Posterior cingulate gyrus (tissue), 11 donors: Measurements from ENCODE around the gene LDLRAD4.
"Not testable (repeated sequence)": the region's sequence is repeated elsewhere in the genome, so short reads cannot be mapped to it uniquely, and the experiment has no call there.

Source experiments
- DNase-seq, 10 donors: peaks; one replicate each; pipeline versions ENCODE4 v3.0.0 to v3.0.0-alpha.2; 2020 to 2021; ENCODE audit warnings: mixed read lengths in 3 of 10
- intact Hi-C: fragments of 100-400 bp; cut with DNase I; formaldehyde crosslinking; loops from one replicate; pipeline ENCODE4 v1.15.1; 2023

LDLRAD4 gene

DNA sequence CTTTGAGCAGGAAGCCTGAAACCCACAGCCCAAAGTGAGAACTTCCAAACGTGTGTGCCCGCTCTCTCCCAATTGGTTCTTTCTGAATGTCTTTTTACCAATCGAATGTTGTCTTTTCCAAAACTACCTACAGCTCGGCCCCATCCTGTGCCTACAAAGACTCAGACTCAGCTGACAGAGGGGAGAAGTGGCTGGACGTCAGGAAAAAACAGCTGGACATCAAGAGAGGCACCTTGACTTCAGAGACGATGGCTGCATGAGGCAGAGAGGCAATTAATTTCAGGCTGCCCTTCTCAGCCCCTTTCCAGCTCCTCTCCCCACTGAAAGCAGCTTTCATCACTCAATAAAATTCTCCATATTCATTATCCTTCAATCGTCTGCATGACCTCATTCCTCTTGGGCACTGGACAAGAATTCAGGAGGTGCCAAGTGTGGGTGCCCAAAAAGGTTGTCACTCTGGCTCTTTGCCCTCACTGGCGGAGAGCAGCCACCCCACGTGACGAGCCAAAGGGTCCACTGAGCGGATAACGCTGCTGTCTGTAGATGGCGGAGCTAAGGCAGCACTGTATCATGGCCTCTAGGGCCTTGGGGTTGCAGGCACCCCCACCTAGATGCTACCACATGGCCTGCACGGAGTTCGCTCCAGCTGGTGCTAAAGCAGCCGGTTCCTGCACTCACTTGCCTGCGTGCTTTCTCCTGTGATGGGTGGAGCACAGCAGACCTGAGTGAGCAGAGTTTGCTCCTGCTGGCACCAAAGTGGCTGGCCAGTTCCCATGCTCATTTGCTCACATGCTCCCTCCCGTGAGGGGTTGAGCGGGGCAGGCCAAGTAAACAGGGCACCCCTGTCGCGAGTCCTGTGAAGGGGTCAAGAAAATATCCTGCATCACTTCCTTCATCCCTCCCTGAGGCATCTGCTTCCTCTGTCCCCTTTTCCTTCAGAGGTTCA, 469.9 kb downstream of the LDLRAD4 start:
- DNase-seq, result peak in 3 of 10 donors; percentile 11 to 67 (median 49)
- intact Hi-C loops, result no loop called here

DNA sequence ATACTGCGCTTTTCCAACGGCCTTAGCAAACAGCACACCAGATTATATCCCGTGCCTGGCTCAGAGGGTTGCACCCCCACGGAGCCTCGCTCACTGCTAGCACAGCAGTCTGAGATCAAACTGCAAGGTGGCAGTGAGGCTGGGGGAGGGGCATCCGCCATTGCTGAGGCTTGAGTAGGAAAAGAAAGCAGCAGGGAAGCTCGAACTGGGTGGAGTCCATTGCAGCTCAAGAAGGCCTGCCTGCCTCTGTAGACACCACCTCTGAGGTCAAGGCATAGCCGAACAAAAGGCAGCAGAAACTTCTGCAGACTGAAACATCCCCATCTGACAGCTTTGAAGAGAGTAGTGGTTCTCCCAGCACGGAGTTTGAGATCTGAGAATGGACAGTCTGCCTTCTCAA, 471.5 kb downstream of the LDLRAD4 start:
- DNase-seq, intact Hi-C loops: not testable (repeated sequence)

DNA sequence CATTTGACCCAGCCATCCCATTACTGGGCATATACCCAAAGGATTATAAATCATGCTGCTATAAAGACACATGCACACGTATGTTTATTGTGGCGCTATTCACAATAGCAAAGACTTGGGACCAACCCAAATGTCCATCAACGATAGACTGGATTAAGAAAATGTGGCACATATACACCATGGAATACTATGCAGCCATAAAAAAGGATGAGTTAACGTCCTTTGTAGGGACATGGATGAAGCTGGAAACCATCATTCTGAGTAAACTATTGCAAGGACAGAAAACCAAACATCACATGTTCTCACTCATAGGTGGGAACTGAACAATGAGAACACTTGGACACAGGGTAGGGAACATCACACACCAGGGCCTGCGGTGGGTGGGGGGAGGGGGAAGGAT, 476.8 kb downstream of the LDLRAD4 start:
- DNase-seq, intact Hi-C loops: not testable (repeated sequence)

DNA sequence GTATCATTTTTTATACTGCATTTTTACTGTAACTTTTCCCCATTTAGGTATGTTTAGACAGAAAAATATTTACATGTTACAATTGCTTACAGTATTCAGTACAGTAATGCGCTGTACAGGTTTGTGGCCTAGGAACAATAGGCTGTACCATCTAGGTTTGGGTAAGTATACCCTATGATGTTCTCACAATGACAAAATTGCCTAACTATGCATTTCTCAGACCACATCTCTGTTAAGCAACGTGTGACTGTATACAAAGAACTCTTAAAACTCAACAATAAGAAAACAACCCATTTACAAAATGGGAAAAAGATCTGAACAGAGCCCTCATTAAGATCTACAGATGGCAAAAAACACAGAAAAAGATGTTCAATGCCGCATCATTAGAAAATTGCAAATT, 478.4 kb downstream of the LDLRAD4 start:
- intact Hi-C loops, result no loop called here
- no peak for DNase-seq

DNA sequence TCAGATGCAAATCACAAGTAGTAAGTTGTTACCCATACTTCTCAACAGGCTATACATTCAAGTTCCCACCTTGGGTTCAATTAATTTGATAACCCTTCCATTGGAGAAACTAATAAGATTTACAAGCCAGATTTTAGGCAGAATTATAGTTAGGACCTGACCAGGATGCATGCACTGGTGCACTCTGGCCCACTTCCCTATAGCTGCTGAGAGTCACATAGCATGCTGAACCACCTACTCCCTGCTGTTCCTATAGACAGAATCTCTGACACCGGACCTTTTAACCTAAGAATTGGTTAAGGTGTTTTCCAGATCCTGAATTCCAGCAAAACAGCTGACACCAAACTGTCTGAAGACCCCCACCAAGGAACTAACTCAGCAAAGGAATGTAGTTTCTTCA, 481.6 kb downstream of the LDLRAD4 start:
- DNase-seq, result no peak
- intact Hi-C loops, result no loop called here
